Measurements from ENCODE around the gene C16orf87. TPM values are rescaled to one million over a fixed set of nuclear protein-coding genes. Genes with fewer than 3 reads are reported as not detected.

Gene C16orf87
- total RNA-seq, 1 experiment from 2014 or later = 8.7 TPM

DNA sequence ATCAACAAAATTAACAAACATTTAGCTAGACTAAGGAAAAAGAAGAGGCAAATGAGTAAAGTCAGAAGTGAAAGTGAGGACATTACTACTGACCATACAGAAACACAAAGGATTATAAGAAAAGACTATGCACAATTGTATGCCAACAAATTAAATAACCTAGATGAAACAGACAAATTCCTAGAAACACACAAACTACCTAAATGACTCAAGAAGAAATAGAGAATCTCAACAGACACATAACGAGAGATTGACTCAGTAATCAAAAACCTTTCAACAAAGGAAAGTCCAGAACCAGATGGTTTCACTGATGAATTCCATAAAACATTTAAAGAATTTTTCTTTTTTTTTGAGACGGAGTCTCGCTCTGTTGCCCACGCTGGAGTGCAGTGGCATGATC lies 47.2 kb downstream of the C16orf87 start:
- Histone ChIP-seq H3K4me1 (ENCODE audit: control insufficient read depth, insufficient read depth, low read length) (no peaks in the 10 kb centered on the region; the same call in 1 of the 2 replicates), H3K27ac (ENCODE audit: low read length) (no peak overlapping the region), H3K9me3 (ENCODE audit: control insufficient read depth, insufficient read depth, low read depth, low read length) (no peaks in the 10 kb centered on the region; the same call in 1 of the 2 replicates), H3K36me3 (ENCODE audit: control insufficient read depth, insufficient read depth, low read length) (no peaks in the 10 kb centered on the region), H3K27me3 (ENCODE audit: control insufficient read depth, insufficient read depth, low read length) (no peaks in the 10 kb centered on the region), H3K4me3 (ENCODE audit: low read depth in 2 of 2, low read length in 2 of 2) (no peak overlapping the region)
- DNase-seq (ENCODE audit: low read depth, low spot score) (no peak), ATAC-seq (no peak)
- POLR2A ChIA-PET = no interaction called here
- no TSS peak for BruUV-seq (replicated peaks)
- in situ Hi-C loops (cut with HindIII; ENCODE audit: low pct_unique_long_range_greater_than_20kb, low sequenced_read_pairs) = no loop called here
- CTCF ChIA-PET = no interaction called here
- intact Hi-C loops (cut with micrococcal nuclease; ENCODE audit: unreplicated experiment) = no loop called here
- no peak for TF ChIP-seq SIN3A (IDR thresholded peaks at IDR 0.05; ENCODE audit: borderline replicate concordance, insufficient read depth, low read depth, low read length)

DNA sequence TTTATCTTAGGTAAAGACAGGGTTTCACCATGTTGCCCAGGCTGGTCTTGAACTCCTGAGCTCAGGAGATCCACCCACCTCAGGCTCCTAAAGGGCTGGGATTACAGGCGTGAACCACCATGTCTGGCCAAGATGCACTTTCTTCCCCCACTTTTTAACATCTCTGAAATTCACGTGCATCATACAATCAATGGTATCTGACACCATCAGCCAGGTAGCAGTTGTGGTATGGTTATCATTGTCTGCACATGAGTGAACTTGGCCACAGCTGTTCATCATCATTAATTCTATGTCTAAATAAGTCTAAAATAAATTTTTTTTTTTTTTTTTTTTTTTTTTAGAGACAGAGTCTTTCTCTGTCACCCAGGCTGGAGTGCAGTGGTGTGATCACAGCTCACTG lies 48.7 kb downstream of the C16orf87 start:
- no peak overlapping the region for H3K27ac ChIP-seq (ENCODE audit: low read length)
- ChIA-PET CTCF (interaction anchor here (0.6 kb wide), 1 partner anchor 153 kb away, joined by 4 read pairs; no protein-coding TSS in a partner anchor), POLR2A (interaction anchor here (0.6 kb wide), 1 partner anchor 643 kb away, joined by 3 read pairs; no protein-coding TSS in a partner anchor)
- intact Hi-C loops (cut with micrococcal nuclease; ENCODE audit: unreplicated experiment) = no loop called here
- no peak for ATAC-seq
- DNase-seq (ENCODE audit: low read depth, low spot score) = no peak
- no peaks in the 10 kb centered on the region; the same call in 1 of the 2 replicates for H3K9me3 ChIP-seq (ENCODE audit: control insufficient read depth, insufficient read depth, low read depth, low read length)
- TF ChIP-seq SIN3A (IDR thresholded peaks at IDR 0.05; ENCODE audit: borderline replicate concordance, insufficient read depth, low read depth, low read length) (no peak), TCF7L2 (IDR thresholded peaks at IDR 0.05; ENCODE audit: low read depth, low read length) (no peak), POLR2AphosphoS5 (IDR thresholded peaks at IDR 0.05; ENCODE audit: low read depth, low read length) (no peak)
- TF ChIP-seq, protein P1, sequence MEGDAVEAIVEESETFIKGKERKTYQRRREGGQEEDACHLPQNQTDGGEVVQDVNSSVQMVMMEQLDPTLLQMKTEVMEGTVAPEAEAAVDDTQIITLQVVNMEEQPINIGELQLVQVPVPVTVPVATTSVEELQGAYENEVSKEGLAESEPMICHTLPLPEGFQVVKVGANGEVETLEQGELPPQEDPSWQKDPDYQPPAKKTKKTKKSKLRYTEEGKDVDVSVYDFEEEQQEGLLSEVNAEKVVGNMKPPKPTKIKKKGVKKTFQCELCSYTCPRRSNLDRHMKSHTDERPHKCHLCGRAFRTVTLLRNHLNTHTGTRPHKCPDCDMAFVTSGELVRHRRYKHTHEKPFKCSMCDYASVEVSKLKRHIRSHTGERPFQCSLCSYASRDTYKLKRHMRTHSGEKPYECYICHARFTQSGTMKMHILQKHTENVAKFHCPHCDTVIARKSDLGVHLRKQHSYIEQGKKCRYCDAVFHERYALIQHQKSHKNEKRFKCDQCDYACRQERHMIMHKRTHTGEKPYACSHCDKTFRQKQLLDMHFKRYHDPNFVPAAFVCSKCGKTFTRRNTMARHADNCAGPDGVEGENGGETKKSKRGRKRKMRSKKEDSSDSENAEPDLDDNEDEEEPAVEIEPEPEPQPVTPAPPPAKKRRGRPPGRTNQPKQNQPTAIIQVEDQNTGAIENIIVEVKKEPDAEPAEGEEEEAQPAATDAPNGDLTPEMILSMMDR (IDR thresholded peaks at IDR 0.05) = no peak
- TF ChIP-seq, protein P2, sequence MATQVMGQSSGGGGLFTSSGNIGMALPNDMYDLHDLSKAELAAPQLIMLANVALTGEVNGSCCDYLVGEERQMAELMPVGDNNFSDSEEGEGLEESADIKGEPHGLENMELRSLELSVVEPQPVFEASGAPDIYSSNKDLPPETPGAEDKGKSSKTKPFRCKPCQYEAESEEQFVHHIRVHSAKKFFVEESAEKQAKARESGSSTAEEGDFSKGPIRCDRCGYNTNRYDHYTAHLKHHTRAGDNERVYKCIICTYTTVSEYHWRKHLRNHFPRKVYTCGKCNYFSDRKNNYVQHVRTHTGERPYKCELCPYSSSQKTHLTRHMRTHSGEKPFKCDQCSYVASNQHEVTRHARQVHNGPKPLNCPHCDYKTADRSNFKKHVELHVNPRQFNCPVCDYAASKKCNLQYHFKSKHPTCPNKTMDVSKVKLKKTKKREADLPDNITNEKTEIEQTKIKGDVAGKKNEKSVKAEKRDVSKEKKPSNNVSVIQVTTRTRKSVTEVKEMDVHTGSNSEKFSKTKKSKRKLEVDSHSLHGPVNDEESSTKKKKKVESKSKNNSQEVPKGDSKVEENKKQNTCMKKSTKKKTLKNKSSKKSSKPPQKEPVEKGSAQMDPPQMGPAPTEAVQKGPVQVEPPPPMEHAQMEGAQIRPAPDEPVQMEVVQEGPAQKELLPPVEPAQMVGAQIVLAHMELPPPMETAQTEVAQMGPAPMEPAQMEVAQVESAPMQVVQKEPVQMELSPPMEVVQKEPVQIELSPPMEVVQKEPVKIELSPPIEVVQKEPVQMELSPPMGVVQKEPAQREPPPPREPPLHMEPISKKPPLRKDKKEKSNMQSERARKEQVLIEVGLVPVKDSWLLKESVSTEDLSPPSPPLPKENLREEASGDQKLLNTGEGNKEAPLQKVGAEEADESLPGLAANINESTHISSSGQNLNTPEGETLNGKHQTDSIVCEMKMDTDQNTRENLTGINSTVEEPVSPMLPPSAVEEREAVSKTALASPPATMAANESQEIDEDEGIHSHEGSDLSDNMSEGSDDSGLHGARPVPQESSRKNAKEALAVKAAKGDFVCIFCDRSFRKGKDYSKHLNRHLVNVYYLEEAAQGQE (IDR thresholded peaks at IDR 0.05; ENCODE audit: insufficient read depth in 1 of 2, low read depth in 2 of 2, low read length in 1 of 2) = no peak
- H3K36me3 ChIP-seq (ENCODE audit: control insufficient read depth, insufficient read depth, low read length) = no peaks in the 10 kb centered on the region
- no peaks in the 10 kb centered on the region for H3K27me3 ChIP-seq (ENCODE audit: control insufficient read depth, insufficient read depth, low read length)
- no TSS peak for BruUV-seq (replicated peaks)
- H3K4me1 ChIP-seq (ENCODE audit: control insufficient read depth, insufficient read depth, low read length) = no peaks in the 10 kb centered on the region; the same call in 1 of the 2 replicates
- no peak overlapping the region for H3K4me3 ChIP-seq (ENCODE audit: low read depth in 2 of 2, low read length in 2 of 2)
- in situ Hi-C loops (cut with HindIII; ENCODE audit: low pct_unique_long_range_greater_than_20kb, low sequenced_read_pairs) = no loop called here

DNA sequence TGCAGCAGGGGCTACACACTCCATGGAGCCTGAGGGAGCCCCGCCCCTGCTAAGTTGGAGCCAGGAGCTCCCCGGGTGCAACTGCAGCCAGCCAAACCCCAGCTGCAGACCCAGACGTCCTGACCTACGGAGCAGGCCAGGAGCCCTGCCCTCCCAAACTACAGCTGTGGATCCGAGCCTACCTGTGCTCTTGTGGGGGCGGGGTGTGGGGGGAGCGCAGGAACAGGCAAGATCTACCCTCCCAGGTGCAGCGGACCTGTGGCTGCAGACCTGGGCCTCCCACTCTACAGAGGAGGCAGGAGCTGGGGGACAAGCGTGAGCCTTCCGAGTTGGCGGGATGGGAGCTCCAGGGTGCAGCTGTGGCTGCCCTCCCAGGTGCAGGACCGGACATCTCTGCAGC lies 53.2 kb downstream of the C16orf87 start:
- ATAC-seq = no peak
- in situ Hi-C loops (cut with HindIII; ENCODE audit: low pct_unique_long_range_greater_than_20kb, low sequenced_read_pairs) (no loop called here), intact Hi-C loops (cut with micrococcal nuclease; ENCODE audit: unreplicated experiment) (no loop called here)
- H3K9me3 ChIP-seq (ENCODE audit: control insufficient read depth, insufficient read depth, low read depth, low read length) = no peaks in the 10 kb centered on the region
- H3K36me3 ChIP-seq (ENCODE audit: control insufficient read depth, insufficient read depth, low read length) = no peaks in the 10 kb centered on the region
- H3K4me3 ChIP-seq (ENCODE audit: low read depth in 2 of 2, low read length in 2 of 2) = no peak overlapping the region
- no peaks in the 10 kb centered on the region for H3K27me3 ChIP-seq (ENCODE audit: control insufficient read depth, insufficient read depth, low read length)
- DNase-seq (ENCODE audit: low read depth, low spot score) = no peak
- H3K27ac ChIP-seq (ENCODE audit: low read length) = no peak overlapping the region
- CTCF ChIA-PET = no interaction called here
- POLR2A ChIA-PET = no interaction called here
- no TSS peak for BruUV-seq (replicated peaks)
- TF ChIP-seq, protein P2 (IDR thresholded peaks at IDR 0.05; ENCODE audit: insufficient read depth in 1 of 2, low read depth in 2 of 2, low read length in 1 of 2) = no peak
- TF ChIP-seq, protein P1 (IDR thresholded peaks at IDR 0.05) = no peak
- TF ChIP-seq POLR2AphosphoS5 (IDR thresholded peaks at IDR 0.05; ENCODE audit: low read depth, low read length) (no peak), TCF7L2 (IDR thresholded peaks at IDR 0.05; ENCODE audit: low read depth, low read length) (no peak), SIN3A (IDR thresholded peaks at IDR 0.05; ENCODE audit: borderline replicate concordance, insufficient read depth, low read depth, low read length) (no peak)
- no peaks in the 10 kb centered on the region for H3K4me1 ChIP-seq (ENCODE audit: control insufficient read depth, insufficient read depth, low read length)

Data from Panc1 (cell line).